Measurements from ENCODE around the gene CHD6.
A peak's percentile ranks its signal among the peaks of the same experiment; 100 is the strongest.

Gene CHD6

DNA sequence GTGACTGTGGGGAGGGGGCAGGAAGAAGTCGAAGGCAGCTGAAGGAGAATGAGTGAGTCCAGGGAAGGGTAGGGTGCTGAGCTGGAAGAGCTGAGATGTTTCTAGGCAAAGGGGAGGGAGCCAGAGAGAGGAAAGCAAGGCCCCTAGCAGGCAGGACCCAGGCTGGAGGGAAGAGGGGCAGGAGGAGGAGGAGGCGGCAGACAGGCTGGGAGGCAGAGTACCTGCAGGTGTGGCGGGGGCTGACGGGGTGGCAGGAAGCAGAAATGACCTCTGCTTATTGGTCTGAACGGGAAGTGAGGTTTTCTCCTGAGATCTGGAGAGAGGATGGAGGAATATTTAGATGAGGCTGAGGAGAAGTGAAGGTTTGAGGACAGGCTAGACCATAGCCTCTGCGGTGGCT is 240.9 kb downstream of the CHD6 start:
- no peak overlapping the region for H3K4me3 Mint-ChIP-seq
- H3K36me3 Mint-ChIP-seq (ENCODE audit: low read depth): no peaks in the 10 kb centered on the region
- H3K27me3 Mint-ChIP-seq: peaks cover 48% of the 10 kb centered on the region
- H3K9me3 Mint-ChIP-seq: no peaks in the 10 kb centered on the region
- H3K27ac Mint-ChIP-seq: no peak overlapping the region
- H3K4me1 Mint-ChIP-seq (ENCODE audit: low read depth): no peaks in the 10 kb centered on the region

DNA sequence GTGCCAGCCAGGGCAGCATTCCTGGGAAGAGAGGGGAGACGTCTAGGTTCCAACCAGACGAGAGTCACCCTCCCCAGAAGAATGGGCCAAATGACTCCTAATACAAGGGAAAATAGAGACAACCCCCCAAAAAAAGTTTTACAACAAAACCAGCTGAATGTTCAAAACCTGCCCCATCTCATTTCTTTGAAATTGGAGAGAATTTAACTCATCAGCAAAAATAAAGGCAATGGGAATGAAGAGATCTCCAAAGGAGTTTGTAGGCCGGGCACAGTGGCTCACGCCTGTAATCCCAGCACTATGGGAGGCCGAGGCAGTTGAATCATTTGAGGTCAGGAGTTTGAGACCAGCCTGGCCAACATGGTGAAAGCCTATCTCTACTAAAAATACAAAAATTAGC is 241.8 kb downstream of the CHD6 start:
- no peak overlapping the region for H3K4me3 Mint-ChIP-seq
- H3K27me3 Mint-ChIP-seq: peaks cover 49% of the 10 kb centered on the region
- no peak overlapping the region for H3K27ac Mint-ChIP-seq
- H3K9me3 Mint-ChIP-seq: peaks cover under 1% of the 10 kb centered on the region
- no peaks in the 10 kb centered on the region for H3K4me1 Mint-ChIP-seq (ENCODE audit: low read depth)
- H3K36me3 Mint-ChIP-seq (ENCODE audit: low read depth): no peaks in the 10 kb centered on the region

DNA sequence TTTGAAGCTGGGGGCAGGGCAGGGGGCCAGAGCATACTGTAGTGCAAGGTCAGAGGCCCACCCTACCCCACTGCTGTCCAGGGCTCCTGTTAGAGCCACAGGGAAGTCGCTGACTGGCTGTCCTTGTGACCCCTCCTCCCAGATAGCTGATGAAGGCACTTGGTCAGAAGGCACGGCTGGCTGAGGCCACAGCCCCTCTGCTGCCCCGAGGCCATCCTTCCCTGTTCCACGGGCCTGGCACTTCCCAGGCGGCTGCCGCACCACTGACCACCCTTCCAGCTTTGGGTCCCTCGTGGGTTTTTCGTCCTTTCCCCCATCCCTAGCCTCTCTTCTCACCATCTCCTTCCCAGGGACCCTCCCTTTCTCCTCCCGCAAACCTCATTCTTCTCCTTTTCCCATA is 242.3 kb downstream of the CHD6 start:
- H3K4me3 Mint-ChIP-seq: no peak overlapping the region
- no peaks in the 10 kb centered on the region for H3K36me3 Mint-ChIP-seq (ENCODE audit: low read depth)
- H3K9me3 Mint-ChIP-seq: peaks cover 5% of the 10 kb centered on the region
- no peaks in the 10 kb centered on the region for H3K4me1 Mint-ChIP-seq (ENCODE audit: low read depth)
- H3K27me3 Mint-ChIP-seq: peaks cover 54% of the 10 kb centered on the region
- H3K27ac Mint-ChIP-seq: no peak overlapping the region

DNA sequence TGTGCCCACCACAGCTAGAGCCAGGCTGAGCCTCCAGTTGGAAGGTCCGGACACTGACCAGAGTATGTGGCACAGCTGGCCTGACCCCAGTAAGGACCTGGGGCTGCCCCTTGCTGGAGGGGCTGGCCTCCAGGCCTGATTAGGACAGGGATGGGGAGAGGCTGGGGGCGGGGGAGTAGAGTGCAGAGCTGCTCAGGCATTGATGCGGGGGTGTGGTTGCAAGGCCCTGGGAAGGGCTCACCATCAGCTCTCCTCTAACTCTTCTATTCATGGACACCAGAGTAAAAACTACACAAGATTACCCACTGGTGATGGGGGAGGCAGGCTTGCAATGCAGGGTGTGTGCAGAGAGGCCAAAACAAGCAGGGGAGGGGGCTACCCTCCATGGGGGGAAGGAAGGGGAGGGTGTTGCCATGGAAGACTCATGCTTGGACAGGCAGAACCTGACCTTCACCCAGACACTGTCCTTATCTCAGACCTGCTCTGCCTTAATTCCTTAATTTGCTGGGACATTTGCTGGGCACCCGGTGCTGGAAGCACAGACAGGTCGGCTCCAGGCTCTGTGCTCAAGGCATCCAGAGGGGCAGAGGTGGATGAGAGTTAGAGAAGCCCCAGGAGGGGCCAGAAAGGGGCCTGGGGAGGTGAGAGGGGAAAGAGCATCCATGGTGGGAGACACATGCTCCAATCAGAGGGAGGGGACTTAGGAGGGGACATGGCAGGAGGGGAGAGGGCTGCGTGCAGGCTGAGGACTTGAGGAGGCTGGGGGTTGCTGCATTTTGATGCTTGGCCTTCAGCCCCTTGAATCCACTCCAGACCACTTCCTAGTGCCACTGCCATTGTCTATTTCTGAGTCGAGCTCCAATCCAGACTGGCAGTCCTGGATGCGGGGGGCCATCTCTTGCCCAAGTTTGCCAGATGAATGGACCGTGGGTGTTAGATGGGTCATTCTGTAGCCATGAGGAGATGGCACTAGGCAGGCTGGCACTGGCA is 244.0 kb downstream of the CHD6 start:
- peaks cover 5% of the 10 kb centered on the region for H3K9me3 Mint-ChIP-seq
- no peak overlapping the region for H3K4me3 Mint-ChIP-seq
- no peaks in the 10 kb centered on the region for H3K36me3 Mint-ChIP-seq (ENCODE audit: low read depth)
- H3K27ac Mint-ChIP-seq: no peak overlapping the region
- peaks cover 52% of the 10 kb centered on the region for H3K27me3 Mint-ChIP-seq
- H3K4me1 Mint-ChIP-seq (ENCODE audit: low read depth): no peaks in the 10 kb centered on the region

DNA sequence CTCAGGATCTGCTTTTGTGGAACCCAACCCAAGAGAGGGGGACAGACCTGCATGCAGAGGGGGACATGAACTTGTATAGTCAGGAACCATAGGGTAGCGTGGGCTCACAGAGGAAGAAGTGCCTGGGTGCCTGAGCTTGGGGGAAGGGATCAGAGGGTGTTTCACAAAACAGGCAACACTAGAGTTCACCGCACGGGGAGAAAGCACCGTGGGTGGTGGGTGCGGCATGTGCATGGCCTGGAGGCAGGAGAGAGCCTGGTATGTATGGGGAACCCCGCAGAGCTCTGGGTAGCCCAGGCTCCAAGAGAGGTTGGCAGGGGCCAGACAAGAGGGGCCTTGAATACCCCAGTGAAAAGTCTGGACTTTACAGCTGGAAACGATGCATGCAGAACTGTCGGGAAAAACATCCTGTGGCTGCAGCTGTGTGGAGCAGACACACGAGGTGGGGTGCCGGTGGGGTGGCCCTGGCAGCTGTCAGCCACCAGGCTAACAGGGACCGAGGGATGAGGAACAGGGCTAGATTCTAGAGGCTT is 244.9 kb downstream of the CHD6 start:
- Mint-ChIP-seq H3K27me3 (peaks cover 56% of the 10 kb centered on the region), H3K27ac (no peak overlapping the region), H3K4me1 (ENCODE audit: low read depth) (no peaks in the 10 kb centered on the region), H3K4me3 (no peak overlapping the region), H3K36me3 (ENCODE audit: low read depth) (no peaks in the 10 kb centered on the region), H3K9me3 (peaks cover 5% of the 10 kb centered on the region)

DNA sequence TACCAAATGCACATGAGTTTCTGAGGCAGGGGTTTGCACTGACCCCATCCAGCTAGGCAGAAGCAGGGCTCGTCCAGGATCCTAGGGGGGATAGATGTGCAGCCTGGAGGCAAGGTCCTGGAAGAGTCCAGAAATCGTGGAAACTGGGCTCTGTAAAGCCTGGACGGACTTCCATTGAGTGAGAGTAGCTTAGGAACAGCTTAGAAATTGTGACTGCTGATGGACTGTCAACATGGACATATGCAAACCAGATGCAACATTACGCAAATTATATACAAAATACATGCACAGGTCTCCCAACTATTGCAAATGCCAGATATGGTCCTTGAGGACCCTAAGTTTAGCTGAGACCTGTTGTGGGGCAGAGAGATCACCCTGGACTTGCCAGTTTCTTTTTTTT is 246.8 kb downstream of the CHD6 start:
- Mint-ChIP-seq H3K4me1 (ENCODE audit: low read depth) (peaks cover 7% of the 10 kb centered on the region), H3K27me3 (peaks cover 56% of the 10 kb centered on the region), H3K36me3 (ENCODE audit: low read depth) (no peaks in the 10 kb centered on the region), H3K4me3 (no peak overlapping the region), H3K27ac (no peak overlapping the region), H3K9me3 (peaks cover 5% of the 10 kb centered on the region)

DNA sequence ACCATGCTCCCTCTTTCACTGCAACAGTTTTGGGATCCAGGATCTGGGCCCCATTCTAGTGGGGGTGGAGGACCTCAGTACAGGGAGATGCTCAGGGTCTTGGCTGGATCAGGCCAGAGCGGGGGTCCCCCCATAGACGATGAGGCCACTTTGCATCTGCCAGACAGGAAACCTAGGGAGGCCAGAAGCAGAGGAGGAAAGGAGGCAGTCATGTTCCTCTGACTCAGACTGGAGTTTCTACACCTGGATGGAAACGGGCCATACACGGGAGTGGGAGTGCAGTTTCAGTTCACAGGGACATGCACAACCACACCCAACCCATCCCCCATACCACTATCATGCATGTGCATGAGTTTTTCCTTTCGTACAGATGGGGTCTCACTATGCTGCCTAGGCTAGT is 248.0 kb downstream of the CHD6 start:
- Mint-ChIP-seq H3K27ac (no peak overlapping the region), H3K4me3 (no peak overlapping the region), H3K36me3 (ENCODE audit: low read depth) (no peaks in the 10 kb centered on the region), H3K4me1 (ENCODE audit: low read depth) (peaks cover 7% of the 10 kb centered on the region), H3K9me3 (peaks cover 5% of the 10 kb centered on the region), H3K27me3 (peaks cover 53% of the 10 kb centered on the region)

DNA sequence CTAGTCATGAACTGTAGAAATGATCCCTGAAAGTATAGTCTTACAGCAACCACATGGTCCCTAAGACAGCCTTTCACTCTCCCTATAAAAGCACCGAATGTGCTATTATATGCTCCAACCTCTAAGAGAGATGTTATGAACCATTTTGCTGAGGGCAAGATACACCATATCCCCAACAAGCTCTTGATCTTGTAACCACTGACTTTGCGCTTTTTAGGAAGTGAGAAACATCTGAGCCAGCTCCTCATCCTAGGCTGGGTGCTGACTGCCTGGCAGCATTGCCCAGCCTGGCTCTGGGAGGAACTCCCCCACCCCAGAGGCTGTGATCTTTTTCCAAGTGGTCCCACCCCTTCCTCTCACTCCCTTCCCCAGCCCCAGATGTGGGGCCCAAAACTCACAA is 248.5 kb downstream of the CHD6 start:
- Mint-ChIP-seq H3K4me3 (no peak overlapping the region), H3K9me3 (peaks cover 5% of the 10 kb centered on the region), H3K36me3 (ENCODE audit: low read depth) (no peaks in the 10 kb centered on the region), H3K27me3 (peaks cover 58% of the 10 kb centered on the region), H3K4me1 (ENCODE audit: low read depth) (peaks cover 7% of the 10 kb centered on the region), H3K27ac (no peak overlapping the region)

DNA sequence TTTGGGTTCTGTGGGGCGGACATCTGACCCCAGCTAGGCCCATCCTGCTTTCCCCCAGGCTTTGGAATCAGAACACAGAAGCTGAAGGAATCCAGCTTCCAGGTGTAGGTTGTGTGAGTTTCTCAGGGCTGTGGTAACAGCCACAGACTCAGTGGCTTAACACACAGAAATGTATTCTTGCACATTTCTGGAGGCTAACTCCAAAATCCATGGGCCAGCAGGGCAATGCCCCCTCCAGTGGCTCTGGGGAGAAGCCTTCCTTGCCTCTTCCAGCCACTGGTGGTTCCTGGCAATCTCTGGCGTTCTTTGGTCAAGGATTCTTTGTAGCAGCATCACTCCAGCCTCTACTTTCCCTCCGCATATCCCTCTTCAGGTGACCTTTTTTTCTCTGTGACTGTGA is 250.2 kb downstream of the CHD6 start:
- peaks cover 50% of the 10 kb centered on the region for H3K27me3 Mint-ChIP-seq
- no peaks in the 10 kb centered on the region for H3K36me3 Mint-ChIP-seq (ENCODE audit: low read depth)
- H3K4me1 Mint-ChIP-seq (ENCODE audit: low read depth): peaks cover 7% of the 10 kb centered on the region
- peaks cover 5% of the 10 kb centered on the region for H3K9me3 Mint-ChIP-seq
- no peak overlapping the region for H3K27ac Mint-ChIP-seq
- H3K4me3 Mint-ChIP-seq: no peak overlapping the region

DNA sequence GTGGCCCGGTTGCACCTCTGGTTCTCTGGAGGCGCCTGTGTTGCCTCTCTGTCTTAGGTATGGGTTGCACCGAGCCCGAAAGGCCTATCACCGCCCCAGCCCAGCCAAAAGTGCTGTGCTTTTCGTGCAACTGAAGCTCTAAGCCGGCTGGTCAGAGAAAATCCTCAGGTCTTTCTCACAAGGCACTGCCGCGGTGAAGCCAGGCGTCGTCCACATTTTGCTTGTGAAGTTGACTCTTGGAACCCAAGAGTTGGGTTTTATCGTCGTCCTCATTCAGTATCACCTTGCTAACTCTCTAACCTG is 250.8 kb downstream of the CHD6 start:
- Mint-ChIP-seq H3K27ac (no peak overlapping the region), H3K36me3 (ENCODE audit: low read depth) (no peaks in the 10 kb centered on the region), H3K9me3 (peaks cover 5% of the 10 kb centered on the region), H3K4me1 (ENCODE audit: low read depth) (peaks cover 7% of the 10 kb centered on the region), H3K4me3 (peak overlapping the region; percentile 54), H3K27me3 (peaks cover 46% of the 10 kb centered on the region)

DNA sequence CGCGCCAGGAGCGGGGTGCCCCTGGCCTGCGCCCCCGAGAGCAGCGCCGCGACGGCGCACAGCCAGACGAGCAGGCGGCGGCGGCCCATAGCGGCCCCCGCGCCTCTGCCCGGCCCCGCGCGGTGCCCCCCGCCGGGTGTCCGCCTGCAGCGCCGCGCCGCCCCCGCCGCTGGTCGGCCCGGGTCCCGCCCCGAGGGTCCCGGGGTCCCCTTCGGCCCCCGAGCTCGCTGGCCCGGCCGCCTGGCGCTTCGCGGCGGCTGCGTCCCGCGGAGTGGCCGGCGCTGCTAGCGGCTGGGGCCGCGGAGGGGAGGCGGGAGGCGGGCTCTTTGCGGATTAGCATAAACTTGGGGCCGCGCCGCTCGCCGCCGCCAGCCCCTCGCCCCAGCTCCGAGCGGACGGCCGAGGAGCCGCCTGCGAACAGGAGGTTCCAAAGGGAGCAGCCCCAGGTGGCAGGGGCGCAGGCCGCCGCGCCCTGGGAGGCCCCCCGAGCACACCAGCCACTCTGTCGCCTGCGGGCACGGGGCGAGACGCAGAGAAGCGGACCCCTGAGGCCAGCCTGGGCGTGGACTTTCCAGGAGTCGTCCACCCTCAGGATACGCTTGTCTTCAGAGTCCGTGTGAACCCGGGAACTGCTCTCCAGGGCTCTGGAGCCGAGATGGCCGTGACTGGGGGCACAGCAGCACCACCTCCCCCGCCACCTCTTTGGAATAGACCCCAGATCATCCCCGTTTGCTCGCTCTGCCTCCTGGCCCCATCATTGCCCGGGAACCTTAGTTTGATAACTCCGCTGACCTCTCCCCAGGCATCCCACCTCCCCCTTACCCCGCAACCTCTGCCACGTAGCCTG is 251.4 kb downstream of the CHD6 start, which contains the start of gene EMILIN3:
EMILIN3 (minus strand) TSS at position 273 of the 847 bp plus-strand sequence; CDS start at position 89, 184 bp downstream.
- Mint-ChIP-seq H3K36me3 (ENCODE audit: low read depth) (no peaks in the 10 kb centered on the region), H3K4me3 (peak within 1 kb of the TSS; percentile 54), H3K27me3 (peaks cover 46% of the 10 kb centered on the region), H3K4me1 (ENCODE audit: low read depth) (peaks cover 7% of the 10 kb centered on the region), H3K9me3 (peaks cover 5% of the 10 kb centered on the region), H3K27ac (no peak within 1 kb of the TSS)

DNA sequence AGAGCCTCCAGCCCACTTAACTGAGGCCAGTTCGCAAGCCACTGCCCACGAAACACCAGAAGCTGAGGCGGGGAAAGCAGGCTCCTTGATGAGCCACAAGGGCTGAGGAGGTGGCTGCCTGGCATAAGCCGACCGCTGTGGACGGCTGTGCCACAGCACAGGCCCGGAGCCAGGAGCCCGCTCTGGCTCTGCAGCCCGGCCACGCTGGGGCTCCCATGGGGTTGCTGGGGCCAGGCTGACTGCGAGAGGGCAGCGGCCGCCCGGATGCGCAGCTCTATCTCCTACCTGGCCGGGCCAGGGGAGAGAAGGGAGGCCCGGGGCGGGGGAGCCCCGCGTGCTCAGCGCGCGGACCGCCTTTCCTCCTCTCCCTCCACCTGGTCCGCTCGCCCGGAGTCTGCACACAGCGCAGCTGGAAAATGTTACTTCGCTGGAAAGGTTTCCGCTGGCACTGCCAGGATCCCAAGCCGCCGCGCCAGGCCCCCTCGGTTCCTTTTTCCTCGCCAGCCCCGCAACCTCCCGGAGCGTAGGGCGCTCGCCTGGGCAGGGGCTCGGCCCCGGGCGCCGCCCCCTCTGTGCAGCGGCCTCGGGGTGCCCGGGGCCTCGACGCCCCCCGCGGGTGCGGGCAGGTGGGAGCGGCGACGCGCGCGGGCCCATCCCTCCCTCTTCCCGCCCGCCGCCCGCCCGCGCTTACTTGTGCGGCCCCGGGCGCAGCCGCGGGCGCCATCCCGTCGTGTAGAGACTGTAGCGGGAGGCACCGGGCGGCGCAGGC is 252.2 kb downstream of the CHD6 start:
- H3K36me3 Mint-ChIP-seq (ENCODE audit: low read depth): no peaks in the 10 kb centered on the region
- H3K27me3 Mint-ChIP-seq: peaks cover 40% of the 10 kb centered on the region
- H3K4me1 Mint-ChIP-seq (ENCODE audit: low read depth): peaks cover 7% of the 10 kb centered on the region
- no peak overlapping the region for H3K27ac Mint-ChIP-seq
- no peak overlapping the region for H3K4me3 Mint-ChIP-seq
- H3K9me3 Mint-ChIP-seq: peaks cover under 1% of the 10 kb centered on the region

DNA sequence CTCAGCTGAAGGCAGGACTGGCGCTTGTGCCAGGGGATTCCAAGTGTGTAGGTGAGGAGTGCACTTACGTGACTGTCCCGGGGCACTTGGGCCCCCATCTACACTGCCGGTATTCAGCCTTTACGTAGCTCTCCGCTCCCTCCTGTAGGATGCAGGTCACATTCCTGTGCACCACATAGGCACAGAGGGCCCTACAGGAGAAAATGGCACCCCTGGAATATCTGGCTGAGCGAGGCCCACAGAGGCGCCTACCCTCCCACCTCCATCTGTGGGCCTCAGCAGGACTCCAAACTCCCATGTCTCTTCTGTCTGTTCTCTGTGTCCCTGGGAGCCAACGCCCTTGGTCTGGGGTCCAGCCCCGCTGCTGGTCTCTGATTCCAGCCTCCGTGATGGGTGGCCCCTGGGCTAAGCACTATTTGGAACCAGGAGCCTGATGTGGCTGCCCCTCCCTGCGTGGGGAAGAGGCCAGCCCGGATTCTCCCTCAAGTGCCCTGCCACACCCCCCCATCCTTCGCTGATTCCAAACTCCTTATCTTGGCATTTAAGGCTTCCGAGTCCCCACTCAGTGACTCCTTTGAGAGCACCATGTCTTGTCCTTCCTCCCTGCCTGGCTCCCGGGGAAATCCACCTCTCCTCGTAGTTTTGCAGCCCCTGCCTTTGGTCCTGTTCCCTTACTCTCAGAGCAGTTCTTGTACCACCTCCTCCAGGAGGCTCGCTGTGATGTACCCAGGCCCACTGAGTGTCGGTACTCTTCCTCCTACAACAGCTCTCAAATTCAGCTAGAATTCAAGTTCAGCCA is 253.0 kb downstream of the CHD6 start:
- Mint-ChIP-seq H3K9me3 (no peaks in the 10 kb centered on the region), H3K36me3 (ENCODE audit: low read depth) (no peaks in the 10 kb centered on the region), H3K27ac (no peak overlapping the region), H3K4me3 (no peak overlapping the region), H3K27me3 (peaks cover 40% of the 10 kb centered on the region), H3K4me1 (ENCODE audit: low read depth) (peaks cover 7% of the 10 kb centered on the region)

All from stimulated activated naive CD8-positive, alpha-beta T cell treated with anti-CD3 and anti-CD28 coated beads, Interleukin-15, Interleukin-2, amounts not matched to agents 100 ng/mL and 50 ng/mL, for 24 hours (primary cell).